Type B pancreatic cell (in vitro differentiated cells): ENCODE measurements around the gene CKAP2L. TPM values are rescaled to one million over a fixed set of nuclear protein-coding genes. Genes with fewer than 3 reads are reported as not detected.

Experiments used
- DNase-seq: peaks from one replicate; pipeline ENCODE4 v3.0.0; 2021; ENCODE audit warnings: mixed read lengths; ENCODE audit not compliant: unreplicated experiment; ENCODE audit errors: extremely low spot score
- H3K27ac Mint-ChIP-seq: 2 replicates; pipeline ENCODE4 v1.8.0; 2021; ENCODE audit warnings: mild to moderate bottlenecking, mixed read lengths
- H3K27me3 Mint-ChIP-seq: 2 replicates; pipeline ENCODE4 v1.8.0; 2021; ENCODE audit warnings: mixed read lengths
- H3K36me3 Mint-ChIP-seq: 2 replicates; pipeline ENCODE4 v1.8.0; 2021; ENCODE audit warnings: mixed read lengths
- H3K4me1 Mint-ChIP-seq: one replicate; pipeline ENCODE4 v1.8.0; 2021; ENCODE audit warnings: mixed read lengths; ENCODE audit not compliant: unreplicated experiment
- H3K4me3 Mint-ChIP-seq: 2 replicates; pipeline ENCODE4 v1.8.0; 2021; ENCODE audit warnings: mild to moderate bottlenecking, mixed read lengths
- H3K9me3 Mint-ChIP-seq: 2 replicates; pipeline ENCODE4 v1.8.0; 2021; ENCODE audit warnings: mixed read lengths
- CTCF ChIP-seq: fragments of 200-600 bp; sonication (generic); conservative IDR thresholded peaks from 2 replicates; pipeline ENCODE4 v1.5.0; 2021; ENCODE audit warnings: antibody characterized with exemption, mild to moderate bottlenecking
- total RNA-seq: library from RNA; stranded (reverse); gene quantifications from 2 replicates; pipeline ENCODE4 v1.2.1, GENCODE V29; 2021; ENCODE audit warnings: low replicate concordance

Gene CKAP2L
- total RNA-seq, 1 donor from 2014 or later: 25.4 TPM

GRCh38 chr2:112724591-112725525, 39.6 kb downstream of the CKAP2L start:
- Mint-ChIP-seq H3K27me3 (peaks cover 5% of the 10 kb centered on the region), H3K27ac (no peak overlapping the region), H3K9me3 (no peaks in the 10 kb centered on the region), H3K4me1 (peaks cover 4% of the 10 kb centered on the region), H3K4me3 (no peak overlapping the region), H3K36me3 (no peaks in the 10 kb centered on the region)
- no peak for DNase-seq
- TF ChIP-seq CTCF: no peak

- no peak for TF ChIP-seq CTCF
- Mint-ChIP-seq H3K27me3 (peaks cover 5% of the 10 kb centered on the region), H3K27ac (no peak overlapping the region), H3K4me3 (no peak overlapping the region), H3K36me3 (no peaks in the 10 kb centered on the region), H3K4me1 (peaks cover 4% of the 10 kb centered on the region), H3K9me3 (no peaks in the 10 kb centered on the region)
- DNase-seq: no peak
Measured at GRCh38 chr2:112723995-112724394, 40.4 kb downstream of the CKAP2L start.

GRCh38 chr2:112723547-112723940, 40.9 kb downstream of the CKAP2L start:
- Mint-ChIP-seq H3K4me3 (no peak overlapping the region), H3K9me3 (no peaks in the 10 kb centered on the region), H3K4me1 (peaks cover 4% of the 10 kb centered on the region), H3K27me3 (peaks cover 9% of the 10 kb centered on the region), H3K36me3 (no peaks in the 10 kb centered on the region), H3K27ac (no peak overlapping the region)
- TF ChIP-seq CTCF: no peak
- no peak for DNase-seq

GRCh38 chr2:112722816-112723546, 41.4 kb downstream of the CKAP2L start:
- no peak for DNase-seq
- Mint-ChIP-seq H3K36me3 (no peaks in the 10 kb centered on the region), H3K27me3 (peaks cover 6% of the 10 kb centered on the region), H3K4me3 (no peak overlapping the region), H3K9me3 (no peaks in the 10 kb centered on the region), H3K27ac (no peak overlapping the region), H3K4me1 (peaks cover 4% of the 10 kb centered on the region)
- TF ChIP-seq CTCF: no peak

- TF ChIP-seq CTCF: no peak
- H3K4me3 Mint-ChIP-seq: no peak overlapping the region
- no peak for DNase-seq
- peaks cover 4% of the 10 kb centered on the region for H3K4me1 Mint-ChIP-seq
- H3K27ac Mint-ChIP-seq: no peak overlapping the region
- H3K9me3 Mint-ChIP-seq: no peaks in the 10 kb centered on the region
- H3K27me3 Mint-ChIP-seq: peaks cover 8% of the 10 kb centered on the region
- H3K36me3 Mint-ChIP-seq: no peaks in the 10 kb centered on the region
Measured at GRCh38 chr2:112721819-112722522, 42.4 kb downstream of the CKAP2L start.
